Hematopoietic multipotent progenitor cell treated with erythropoietin and hydrocortisone succinate and interleukin-3 and kit ligand, for 8 days (in vitro differentiated cells): Measurements from ENCODE around the gene CAMK2A.
"Not testable (repeated sequence)": the region's sequence is repeated elsewhere in the genome, so short reads cannot be mapped to it uniquely, and the experiment has no call there.

Source experiments
- DNase-seq: peaks from one replicate; pipeline ENCODE4 v3.0.0-alpha.2; 2015

CAMK2A gene

GRCh38 chr5:150251504-150251903 lies 38.1 kb downstream of the CAMK2A start:
- no peak for DNase-seq

- DNase-seq: no peak
These were observed 39.8 kb downstream of the CAMK2A start for GRCh38 chr5:150249744-150250143.

- peak; percentile 69 for DNase-seq
These were observed 40.6 kb downstream of the CAMK2A start for GRCh38 chr5:150248946-150249345.

- DNase-seq: not testable (repeated sequence)
These were observed 41.1 kb downstream of the CAMK2A start for GRCh38 chr5:150248493-150248892.

GRCh38 chr5:150247726-150248125 lies 41.8 kb downstream of the CAMK2A start:
- no peak for DNase-seq

GRCh38 chr5:150246835-150247234 lies 42.7 kb downstream of the CAMK2A start:
- DNase-seq: no peak

- no peak for DNase-seq
These were observed 43.1 kb downstream of the CAMK2A start for GRCh38 chr5:150246429-150246828.

- no peak for DNase-seq
These were observed 43.8 kb downstream of the CAMK2A start for GRCh38 chr5:150245808-150246207.

- DNase-seq: no peak
These were observed 44.3 kb downstream of the CAMK2A start for GRCh38 chr5:150245111-150245789.

- DNase-seq: no peak
These were observed 45.4 kb downstream of the CAMK2A start for GRCh38 chr5:150244209-150244608.

- no peak for DNase-seq
These were observed 46.0 kb downstream of the CAMK2A start for GRCh38 chr5:150243590-150243989.

GRCh38 chr5:150242251-150242894 lies 47.2 kb downstream of the CAMK2A start:
- no peak for DNase-seq

- no peak for DNase-seq
These were observed 48.0 kb downstream of the CAMK2A start for GRCh38 chr5:150241298-150242160.

- no peak for DNase-seq
These were observed 49.8 kb downstream of the CAMK2A start for GRCh38 chr5:150239794-150240122.

GRCh38 chr5:150239099-150239793 lies 50.3 kb downstream of the CAMK2A start:
- no peak for DNase-seq

GRCh38 chr5:150238646-150239045 lies 50.9 kb downstream of the CAMK2A start:
- no peak for DNase-seq

GRCh38 chr5:150236981-150237754 lies 52.4 kb downstream of the CAMK2A start:
- DNase-seq: no peak

GRCh38 chr5:150236313-150236712 lies 53.3 kb downstream of the CAMK2A start:
- no peak for DNase-seq

- DNase-seq: no peak
These were observed 54.1 kb downstream of the CAMK2A start for GRCh38 chr5:150235500-150235854.

- DNase-seq: no peak
These were observed 54.7 kb downstream of the CAMK2A start for GRCh38 chr5:150234576-150235499.

- DNase-seq: not testable (repeated sequence)
These were observed 55.9 kb downstream of the CAMK2A start for GRCh38 chr5:150233706-150234105.
